ENCODE measurements around the gene ZNF746.
"Not testable (repeated sequence)": the region's sequence is repeated elsewhere in the genome, so short reads cannot be mapped to it uniquely, and the experiment has no call there.

The ZNF746 gene

GRCh38 chr7:149498811-149499210 is 1.2 kb upstream of the ZNF746 start:
- H3K27ac ChIP-seq (ENCODE audit: poor library complexity, severe bottlenecking): no peak overlapping the region
- peaks cover 8% of the 10 kb centered on the region for H3K36me3 ChIP-seq (ENCODE audit: low read depth)
- no peak for ATAC-seq (ENCODE audit: low read depth)
- DNase-seq (ENCODE audit: low spot score): no peak
- H3K27me3 ChIP-seq (ENCODE audit: insufficient read depth, poor library complexity, severe bottlenecking): no peaks in the 10 kb centered on the region
- TF ChIP-seq, protein P1, sequence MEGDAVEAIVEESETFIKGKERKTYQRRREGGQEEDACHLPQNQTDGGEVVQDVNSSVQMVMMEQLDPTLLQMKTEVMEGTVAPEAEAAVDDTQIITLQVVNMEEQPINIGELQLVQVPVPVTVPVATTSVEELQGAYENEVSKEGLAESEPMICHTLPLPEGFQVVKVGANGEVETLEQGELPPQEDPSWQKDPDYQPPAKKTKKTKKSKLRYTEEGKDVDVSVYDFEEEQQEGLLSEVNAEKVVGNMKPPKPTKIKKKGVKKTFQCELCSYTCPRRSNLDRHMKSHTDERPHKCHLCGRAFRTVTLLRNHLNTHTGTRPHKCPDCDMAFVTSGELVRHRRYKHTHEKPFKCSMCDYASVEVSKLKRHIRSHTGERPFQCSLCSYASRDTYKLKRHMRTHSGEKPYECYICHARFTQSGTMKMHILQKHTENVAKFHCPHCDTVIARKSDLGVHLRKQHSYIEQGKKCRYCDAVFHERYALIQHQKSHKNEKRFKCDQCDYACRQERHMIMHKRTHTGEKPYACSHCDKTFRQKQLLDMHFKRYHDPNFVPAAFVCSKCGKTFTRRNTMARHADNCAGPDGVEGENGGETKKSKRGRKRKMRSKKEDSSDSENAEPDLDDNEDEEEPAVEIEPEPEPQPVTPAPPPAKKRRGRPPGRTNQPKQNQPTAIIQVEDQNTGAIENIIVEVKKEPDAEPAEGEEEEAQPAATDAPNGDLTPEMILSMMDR (IDR thresholded peaks at IDR 0.05; ENCODE audit: poor library complexity, severe bottlenecking): no peak
- H3K9me3 ChIP-seq (ENCODE audit: severe bottlenecking): no peaks in the 10 kb centered on the region
- no peak overlapping the region for H3K4me3 ChIP-seq (ENCODE audit: severe bottlenecking)
- H3K4me1 ChIP-seq (ENCODE audit: insufficient read depth, poor library complexity, severe bottlenecking): no peaks in the 10 kb centered on the region

- peak overlapping the region; percentile 100 for H3K4me3 ChIP-seq (ENCODE audit: severe bottlenecking)
- no peaks in the 10 kb centered on the region for H3K4me1 ChIP-seq (ENCODE audit: insufficient read depth, poor library complexity, severe bottlenecking)
- H3K27ac ChIP-seq (ENCODE audit: poor library complexity, severe bottlenecking): peak overlapping the region; percentile 61
- DNase-seq (ENCODE audit: low spot score) (no peak), ATAC-seq (ENCODE audit: low read depth) (peak; percentile 32)
- H3K9me3 ChIP-seq (ENCODE audit: severe bottlenecking): no peaks in the 10 kb centered on the region
- H3K27me3 ChIP-seq (ENCODE audit: insufficient read depth, poor library complexity, severe bottlenecking): no peaks in the 10 kb centered on the region
- H3K36me3 ChIP-seq (ENCODE audit: low read depth): peaks cover 26% of the 10 kb centered on the region
- TF ChIP-seq, protein P1 (IDR thresholded peaks at IDR 0.05; ENCODE audit: poor library complexity, severe bottlenecking): no peak
These were observed 792 bp downstream of the ZNF746 start for GRCh38 chr7:149496642-149497391.

- DNase-seq (ENCODE audit: low spot score): no peak
- peak overlapping the region; percentile 61 for H3K27ac ChIP-seq (ENCODE audit: poor library complexity, severe bottlenecking)
These were observed 1.6 kb downstream of the ZNF746 start for GRCh38 chr7:149495785-149496641.

DNA sequence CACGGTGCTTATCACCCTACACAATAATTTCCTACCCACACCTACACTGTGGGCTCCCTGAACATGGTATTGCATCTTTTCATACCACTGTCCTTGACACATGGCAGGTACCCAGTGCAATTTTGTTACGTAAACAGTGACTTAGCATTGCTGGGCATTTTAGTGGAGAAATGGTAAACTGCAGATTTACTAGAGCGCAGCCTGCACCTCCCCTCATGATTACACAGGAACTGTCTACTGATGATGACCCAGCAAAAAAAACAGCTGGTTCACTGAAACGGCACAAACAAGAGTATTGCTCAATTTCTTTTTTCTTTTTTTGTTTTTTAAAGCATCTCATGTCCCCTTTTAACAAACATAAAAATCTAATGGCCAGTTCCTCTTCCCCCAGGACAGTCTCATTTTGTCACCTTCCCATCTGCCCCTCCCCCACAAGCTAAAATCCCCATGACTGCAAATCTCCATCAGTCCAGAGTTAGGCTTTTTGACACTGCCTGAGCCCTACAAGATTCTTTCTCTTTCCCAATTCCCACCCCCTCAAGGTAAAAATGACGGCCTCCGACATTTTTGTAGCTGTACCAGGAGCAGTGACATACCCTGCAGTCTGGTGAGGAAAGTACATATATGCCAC is 2.8 kb downstream of the ZNF746 start:
- H3K27ac ChIP-seq (ENCODE audit: poor library complexity, severe bottlenecking): no peak overlapping the region
- no peaks in the 10 kb centered on the region for H3K4me1 ChIP-seq (ENCODE audit: insufficient read depth, poor library complexity, severe bottlenecking)
- no peak overlapping the region for H3K4me3 ChIP-seq (ENCODE audit: severe bottlenecking)
- H3K9me3 ChIP-seq (ENCODE audit: severe bottlenecking): no peaks in the 10 kb centered on the region
- H3K27me3 ChIP-seq (ENCODE audit: insufficient read depth, poor library complexity, severe bottlenecking): no peaks in the 10 kb centered on the region
- no peak for DNase-seq (ENCODE audit: low spot score)
- peaks cover 31% of the 10 kb centered on the region for H3K36me3 ChIP-seq (ENCODE audit: low read depth)
- TF ChIP-seq, protein P1 (IDR thresholded peaks at IDR 0.05; ENCODE audit: poor library complexity, severe bottlenecking): no peak
- ATAC-seq (ENCODE audit: low read depth): no peak

More at GRCh38 chr7:149495785-149496641, 1.6 kb downstream of the ZNF746 start:
- Histone ChIP-seq H3K4me1 (ENCODE audit: insufficient read depth, poor library complexity, severe bottlenecking) (no peaks in the 10 kb centered on the region), H3K9me3 (ENCODE audit: severe bottlenecking) (no peaks in the 10 kb centered on the region), H3K4me3 (ENCODE audit: severe bottlenecking) (peak overlapping the region; percentile 100), H3K27me3 (ENCODE audit: insufficient read depth, poor library complexity, severe bottlenecking) (no peaks in the 10 kb centered on the region), H3K36me3 (ENCODE audit: low read depth) (peaks cover 31% of the 10 kb centered on the region)
- peak; percentile 43 for ATAC-seq (ENCODE audit: low read depth)
- TF ChIP-seq, protein P1 (IDR thresholded peaks at IDR 0.05; ENCODE audit: poor library complexity, severe bottlenecking): no peak

DNA sequence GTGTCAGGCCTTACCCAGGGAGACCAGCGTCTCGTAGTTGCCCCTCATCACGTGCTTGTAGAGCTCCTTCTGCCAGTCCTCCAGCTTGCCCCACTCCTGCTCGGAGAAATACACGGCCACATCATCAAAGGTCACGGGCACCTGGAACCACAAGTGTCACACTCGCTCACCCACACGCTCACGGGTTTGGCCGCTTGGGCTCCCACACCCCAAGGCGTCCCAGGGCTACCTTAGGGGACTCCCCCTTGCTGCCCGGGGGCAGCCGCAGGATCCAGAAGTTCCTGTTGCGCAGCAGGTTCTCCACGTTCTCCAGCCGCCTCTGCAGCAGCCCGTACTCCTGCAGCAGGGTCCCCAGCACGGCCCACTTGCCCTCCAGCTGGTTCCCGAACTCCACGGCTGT is 3.6 kb downstream of the ZNF746 start:
- H3K4me1 ChIP-seq (ENCODE audit: insufficient read depth, poor library complexity, severe bottlenecking); H3K27me3 ChIP-seq (ENCODE audit: insufficient read depth, poor library complexity, severe bottlenecking); ATAC-seq (ENCODE audit: low read depth); H3K27ac ChIP-seq (ENCODE audit: poor library complexity, severe bottlenecking); DNase-seq (ENCODE audit: low spot score); H3K4me3 ChIP-seq (ENCODE audit: severe bottlenecking); H3K9me3 ChIP-seq (ENCODE audit: severe bottlenecking): not testable (repeated sequence)
- peaks cover 39% of the 10 kb centered on the region for H3K36me3 ChIP-seq (ENCODE audit: low read depth)

Measured in RWPE2 (cell line).